Natural killer cell treated with Interleukin-12 subunit alpha and Interleukin-12 subunit beta and Interleukin-15 and Interleukin-18, amount 100 ng/mL, for 72 hours (primary cell): Measurements from ENCODE around the gene DLAT. TPM values are rescaled to one million over a fixed set of nuclear protein-coding genes. Genes with fewer than 3 reads are reported as not detected.
"Not testable (repeated sequence)": the region's sequence is repeated elsewhere in the genome, so short reads cannot be mapped to it uniquely, and the experiment has no call there.

Experiments
- ATAC-seq, 2 donors: fragments of 150-1000 bp; cut with Tn5 transposase in 1 of 2; sonication (Bioruptor Pico), chemical (Tn5 transposase) in 1 of 2; 2 replicates each; pipeline ENCODE4 v1.10.0; 2021
- DNase-seq: peaks from one replicate; pipeline ENCODE4 v3.0.0; 2022; ENCODE audit warnings: low spot score
- H3K27ac Mint-ChIP-seq, 2 donors: 1 replicate in 1 of 2; 2 replicates in 1 of 2; pipeline ENCODE4 v1.8.0; 2022; ENCODE audit warnings: mixed read lengths in 2 of 2, mild to moderate bottlenecking in 1 of 2, moderate library complexity in 1 of 2
- H3K27me3 Mint-ChIP-seq, 2 donors: 1 replicate in 1 of 2; 2 replicates in 1 of 2; pipeline ENCODE4 v1.8.0; 2022; ENCODE audit warnings: mixed read lengths in 2 of 2
- H3K36me3 Mint-ChIP-seq: one replicate; pipeline ENCODE4 v1.8.0; 2022; ENCODE audit warnings: mixed read lengths
- H3K4me1 Mint-ChIP-seq, 2 donors: 1 replicate in 1 of 2; 2 replicates in 1 of 2; pipeline ENCODE4 v1.8.0; 2022; ENCODE audit warnings: low read depth in 2 of 2, mixed read lengths in 2 of 2, mild to moderate bottlenecking in 1 of 2
- H3K4me3 Mint-ChIP-seq: one replicate; pipeline ENCODE4 v1.8.0; 2022; ENCODE audit warnings: mixed read lengths
- H3K9me3 Mint-ChIP-seq: 2 replicates; pipeline ENCODE4 v1.8.0; 2022; ENCODE audit warnings: mixed read lengths
- total RNA-seq, 2 donors: library from RNA; stranded (reverse); gene quantifications; one replicate each; pipeline ENCODE4 v1.2.3, GENCODE V29; 2022

DLAT gene
- total RNA-seq, 2 donors from 2014 or later: 37.3 to 40.9 TPM

GRCh38 chr11:111992206-111992855 lies 32.9 kb upstream of the DLAT start:
- H3K9me3 Mint-ChIP-seq: no peaks in the 10 kb centered on the region
- H3K4me1 Mint-ChIP-seq: no peaks in the 10 kb centered on the region
- ATAC-seq: no peak
- no peaks in the 10 kb centered on the region for H3K36me3 Mint-ChIP-seq
- no peaks in the 10 kb centered on the region for H3K27me3 Mint-ChIP-seq
- no peak overlapping the region for H3K4me3 Mint-ChIP-seq
- H3K27ac Mint-ChIP-seq: no peak overlapping the region
- DNase-seq: no peak

- H3K9me3 Mint-ChIP-seq: no peaks in the 10 kb centered on the region
- peaks cover 0 to 4% of the 10 kb centered on the region in 2 donors for H3K4me1 Mint-ChIP-seq
- no peak for DNase-seq
- peaks cover 2 to 5% of the 10 kb centered on the region in 2 donors for H3K27me3 Mint-ChIP-seq
- H3K36me3 Mint-ChIP-seq: no peaks in the 10 kb centered on the region
- H3K27ac Mint-ChIP-seq: no peak overlapping the region
- H3K4me3 Mint-ChIP-seq: no peak overlapping the region
- no peak for ATAC-seq
Measured at GRCh38 chr11:111996129-111996528, 29.1 kb upstream of the DLAT start.

DNA sequence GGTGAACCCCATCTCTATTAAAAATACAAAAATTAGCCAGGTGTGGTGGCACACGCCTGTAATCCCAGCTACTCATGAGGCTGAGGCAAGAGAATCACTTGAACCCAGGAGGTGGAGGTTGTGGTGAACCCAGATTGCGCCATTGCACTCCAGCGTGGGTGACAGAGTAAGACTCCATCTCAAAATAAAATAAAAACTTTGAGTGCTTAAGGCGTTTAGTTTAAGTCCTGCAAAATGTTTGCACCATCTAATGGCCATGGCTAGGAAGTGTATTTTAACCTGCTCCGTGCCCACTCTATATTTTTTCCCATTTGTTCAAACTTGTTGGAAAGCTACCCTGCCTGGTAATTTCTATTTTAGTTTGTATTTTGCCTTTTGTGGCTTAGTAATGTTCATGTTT lies 28.5 kb upstream of the DLAT start:
- not testable (repeated sequence) for DNase-seq, ATAC-seq, H3K9me3 Mint-ChIP-seq, H3K27me3 Mint-ChIP-seq, H3K36me3 Mint-ChIP-seq, H3K4me1 Mint-ChIP-seq, H3K27ac Mint-ChIP-seq, H3K4me3 Mint-ChIP-seq

- no peak for ATAC-seq
- peaks cover 5 to 7% of the 10 kb centered on the region in 2 donors for H3K27me3 Mint-ChIP-seq
Measured at GRCh38 chr11:111999111-111999510, 26.1 kb upstream of the DLAT start.

GRCh38 chr11:112000703-112001102 lies 24.5 kb upstream of the DLAT start:
- Mint-ChIP-seq H3K4me1 (peaks cover 0 to 4% of the 10 kb centered on the region in 2 donors), H3K9me3 (no peaks in the 10 kb centered on the region), H3K36me3 (no peaks in the 10 kb centered on the region), H3K27me3 (peaks cover 9 to 13% of the 10 kb centered on the region in 2 donors), H3K27ac (no peak overlapping the region), H3K4me3 (no peak overlapping the region)
- no peak for DNase-seq
- no peak for ATAC-seq

More at GRCh38 chr11:111999111-111999510, 26.1 kb upstream of the DLAT start:
- H3K4me1 Mint-ChIP-seq: peaks cover 0 to 4% of the 10 kb centered on the region in 2 donors
- no peak overlapping the region for H3K4me3 Mint-ChIP-seq
- H3K27ac Mint-ChIP-seq: no peak overlapping the region
- no peak for DNase-seq
- no peaks in the 10 kb centered on the region for H3K9me3 Mint-ChIP-seq
- H3K36me3 Mint-ChIP-seq: no peaks in the 10 kb centered on the region

- H3K27ac Mint-ChIP-seq: no peak overlapping the region
- DNase-seq: no peak
- H3K9me3 Mint-ChIP-seq: no peaks in the 10 kb centered on the region
Measured at GRCh38 chr11:112002491-112003216, 22.6 kb upstream of the DLAT start.

DNA sequence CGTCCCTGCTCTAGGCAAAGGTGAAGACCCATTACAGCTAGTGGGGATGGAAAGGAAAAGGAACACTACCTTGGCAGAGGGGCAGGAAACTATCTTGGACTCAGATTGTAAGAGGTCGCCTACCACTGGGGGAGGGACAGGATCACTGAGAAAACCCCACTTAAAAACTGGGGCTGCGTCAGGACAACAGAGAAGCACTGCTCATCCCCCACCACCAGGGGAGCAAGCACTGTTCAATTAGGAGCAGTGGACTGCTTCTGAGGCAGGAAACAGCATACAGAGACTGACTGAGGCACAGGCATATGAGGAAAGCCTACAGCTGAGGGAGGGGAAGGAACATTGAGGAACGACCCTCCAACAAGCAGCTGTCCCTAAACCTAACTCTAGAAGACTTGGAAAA lies 20.8 kb upstream of the DLAT start:
- Mint-ChIP-seq H3K36me3 (no peaks in the 10 kb centered on the region), H3K9me3 (no peaks in the 10 kb centered on the region), H3K4me1 (no peaks in the 10 kb centered on the region), H3K27me3 (peaks cover 31 to 40% of the 10 kb centered on the region in 2 donors), H3K27ac (no peak overlapping the region), H3K4me3 (no peak overlapping the region)
- ATAC-seq (peak; percentile 36 to 76), DNase-seq (no peak)

More at GRCh38 chr11:112002491-112003216, 22.6 kb upstream of the DLAT start:
- Mint-ChIP-seq H3K27me3 (peaks cover 18 to 25% of the 10 kb centered on the region in 2 donors), H3K4me3 (no peak overlapping the region), H3K4me1 (peaks cover 0 to 4% of the 10 kb centered on the region in 2 donors), H3K36me3 (no peaks in the 10 kb centered on the region)
- no peak for ATAC-seq

- Mint-ChIP-seq H3K27ac (no peak overlapping the region), H3K4me3 (no peak overlapping the region), H3K27me3 (peaks cover 40 to 52% of the 10 kb centered on the region in 2 donors), H3K4me1 (no peaks in the 10 kb centered on the region), H3K9me3 (no peaks in the 10 kb centered on the region), H3K36me3 (no peaks in the 10 kb centered on the region)
- DNase-seq: no peak
- ATAC-seq: no peak
Measured at GRCh38 chr11:112005422-112006094, 19.6 kb upstream of the DLAT start.

DNA sequence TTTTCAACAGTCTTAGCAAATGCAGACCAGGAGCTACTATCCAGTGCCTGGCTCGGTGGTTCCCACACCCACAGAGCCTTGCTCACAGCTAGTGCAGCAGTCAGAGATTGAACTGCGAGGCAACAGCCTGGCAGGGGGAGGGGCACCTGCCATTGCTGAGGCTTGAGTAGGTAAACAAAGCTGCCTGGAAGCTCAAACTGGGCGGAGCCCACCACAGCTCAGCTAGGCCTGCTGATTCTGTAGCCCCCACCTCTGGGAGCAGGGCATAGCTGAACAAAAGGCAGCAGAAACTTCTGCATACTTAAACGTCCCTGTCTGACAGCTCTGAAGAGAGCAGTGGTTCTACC lies 19.1 kb upstream of the DLAT start:
- H3K36me3 Mint-ChIP-seq, DNase-seq, H3K4me3 Mint-ChIP-seq, H3K4me1 Mint-ChIP-seq, ATAC-seq, H3K9me3 Mint-ChIP-seq, H3K27ac Mint-ChIP-seq: not testable (repeated sequence)
- peaks cover 39 to 48% of the 10 kb centered on the region in 2 donors for H3K27me3 Mint-ChIP-seq

DNA sequence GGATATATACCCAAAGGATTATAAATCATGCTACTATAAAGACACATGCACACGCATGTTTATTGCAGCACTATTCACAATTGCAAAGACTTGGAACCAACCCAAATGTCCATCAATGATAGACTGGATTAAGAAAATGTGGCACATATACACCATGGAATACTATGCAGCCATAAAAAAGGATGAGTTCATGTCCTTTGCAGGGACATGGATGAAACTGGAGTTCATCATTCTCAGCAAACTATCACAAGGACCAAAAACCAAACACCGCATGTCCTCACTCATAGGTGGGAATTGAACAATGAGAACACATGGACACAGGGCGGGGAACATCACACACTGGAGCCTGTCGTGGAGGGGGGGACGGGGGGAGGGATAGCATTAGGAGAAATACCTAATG lies 13.8 kb upstream of the DLAT start:
- not testable (repeated sequence) for H3K36me3 Mint-ChIP-seq, DNase-seq, H3K27ac Mint-ChIP-seq, H3K4me3 Mint-ChIP-seq, ATAC-seq, H3K9me3 Mint-ChIP-seq, H3K4me1 Mint-ChIP-seq
- peaks cover 35 to 39% of the 10 kb centered on the region in 2 donors for H3K27me3 Mint-ChIP-seq

GRCh38 chr11:112012874-112013273 lies 12.3 kb upstream of the DLAT start:
- no peak overlapping the region for H3K27ac Mint-ChIP-seq
- H3K4me1 Mint-ChIP-seq: no peaks in the 10 kb centered on the region
- ATAC-seq (no peak), DNase-seq (no peak)
- no peaks in the 10 kb centered on the region for H3K9me3 Mint-ChIP-seq
- H3K27me3 Mint-ChIP-seq: peaks cover 25 to 27% of the 10 kb centered on the region in 2 donors
- no peak overlapping the region for H3K4me3 Mint-ChIP-seq
- H3K36me3 Mint-ChIP-seq: no peaks in the 10 kb centered on the region

DNA sequence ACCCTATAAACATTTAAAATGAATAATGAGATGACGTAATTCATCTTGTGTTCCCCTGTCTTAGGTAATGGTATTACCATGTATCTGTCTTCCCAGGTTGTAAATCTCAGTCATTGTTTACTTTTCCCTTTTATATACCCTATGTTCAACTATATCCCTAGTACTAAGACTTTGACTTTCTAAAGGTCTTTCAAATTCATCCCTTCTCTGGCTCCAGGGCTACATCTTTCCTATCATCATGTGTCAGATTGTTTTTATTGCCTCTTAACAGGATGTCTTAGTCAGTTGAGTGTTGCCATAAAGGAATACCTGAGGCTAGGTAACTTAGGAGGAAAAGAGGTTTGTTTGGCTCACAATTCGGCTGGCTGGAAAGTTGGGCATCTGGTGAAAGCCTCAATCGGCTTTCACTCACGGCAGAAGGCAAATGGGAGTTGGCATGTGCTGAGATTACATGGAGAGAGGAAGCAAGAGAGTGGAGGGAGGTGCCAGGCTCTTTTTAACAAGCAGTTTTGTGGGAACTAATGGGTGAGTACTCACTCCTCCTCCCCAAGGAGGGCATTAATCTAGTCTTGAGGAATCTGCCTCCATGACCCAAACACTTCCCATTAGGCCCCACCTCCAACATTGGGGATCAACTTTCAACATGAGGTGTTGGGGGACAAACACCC lies 11.6 kb upstream of the DLAT start:
- Mint-ChIP-seq H3K27ac (no peak overlapping the region), H3K9me3 (no peaks in the 10 kb centered on the region), H3K4me1 (no peaks in the 10 kb centered on the region), H3K36me3 (no peaks in the 10 kb centered on the region), H3K4me3 (no peak overlapping the region), H3K27me3 (peaks cover 20 to 21% of the 10 kb centered on the region in 2 donors)
- ATAC-seq (no peak), DNase-seq (no peak)

DNA sequence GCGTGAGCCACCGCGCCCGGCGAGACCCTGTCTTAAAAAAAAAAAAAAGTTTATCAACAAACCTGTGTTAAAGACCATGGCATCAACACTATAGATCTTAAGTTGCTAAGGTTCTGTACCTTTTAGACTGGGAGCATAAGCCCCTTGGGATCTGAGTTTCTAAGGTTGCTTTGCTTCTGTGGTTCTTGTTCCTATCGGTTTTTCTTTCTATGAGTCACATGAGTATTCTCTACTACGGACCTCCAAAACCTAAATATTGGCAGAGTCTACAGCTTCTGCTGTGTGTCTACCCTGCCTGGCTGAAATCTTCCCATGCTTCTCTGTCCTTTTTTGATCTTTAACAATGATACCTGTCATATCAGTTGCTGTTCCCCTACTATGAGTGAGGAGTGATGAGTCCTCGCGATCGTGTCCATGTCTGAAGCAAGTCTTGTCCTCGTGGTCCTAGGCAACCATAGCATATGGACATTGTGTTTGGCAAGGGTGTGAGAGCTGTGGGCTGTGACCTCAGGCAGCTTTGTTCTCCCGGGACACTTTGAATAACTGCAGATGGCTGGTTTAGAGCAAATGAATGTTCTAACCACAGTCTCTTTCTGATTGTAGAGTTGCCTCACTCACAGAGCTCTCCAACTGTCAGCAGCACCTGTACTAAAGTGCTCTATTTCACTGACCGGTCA lies 9.0 kb upstream of the DLAT start:
- Mint-ChIP-seq H3K36me3 (no peaks in the 10 kb centered on the region), H3K27ac (no peak overlapping the region), H3K27me3 (peaks cover 0 to 7% of the 10 kb centered on the region in 2 donors), H3K9me3 (no peaks in the 10 kb centered on the region), H3K4me3 (no peak overlapping the region), H3K4me1 (no peaks in the 10 kb centered on the region)
- no peak for ATAC-seq
- DNase-seq: no peak
